ENCODE results near the gene PDZD7. TPM values are rescaled to one million over a fixed set of nuclear protein-coding genes. Genes with fewer than 3 reads are reported as not detected.

The PDZD7 gene
- total and polyA plus RNA-seq, 2 of the 8 experiments (the other 6 are each of a cell fraction or from before 2014, with no cell fraction given): 0.88 to 1.6 TPM

GRCh38 chr10:101062232-101063049 is 31.5 kb upstream of the PDZD7 start (continued):
- TF ChIP-seq CHD7 (IDR thresholded peaks at IDR 0.05; ENCODE audit: insufficient replicate concordance, low read length): no peak
- TF ChIP-seq KDM4A (IDR thresholded peaks at IDR 0.05; ENCODE audit: low read depth, low read length, severe bottlenecking): peak; percentile 53
- no peak for TF ChIP-seq HDAC6 (IDR thresholded peaks at IDR 0.05; ENCODE audit: low read depth, low read length)
- TF ChIP-seq POLR2A (IDR thresholded peaks at IDR 0.05; ENCODE audit: control extremely low read depth in 1 of 2, low read depth in 2 of 2, low read length in 2 of 2): no peak
- no peak for TF ChIP-seq SIX5 (IDR thresholded peaks at IDR 0.05; ENCODE audit: low read depth, low read length)
- no peak for TF ChIP-seq CBX8 (IDR thresholded peaks at IDR 0.05; ENCODE audit: borderline replicate concordance, low read depth, low read length)
- no peak for TF ChIP-seq JUN (IDR thresholded peaks at IDR 0.05; ENCODE audit: low read depth, low read length)
- TF ChIP-seq BRCA1 (IDR thresholded peaks at IDR 0.05; ENCODE audit: low read depth, low read length): no peak
- TF ChIP-seq EZH2 (IDR thresholded peaks at IDR 0.05; ENCODE audit: low read depth, low read length, severe bottlenecking): peak; percentile 88

Data from H1 (cell line).